ENCODE measurements around the gene TMSB15A.
A peak's percentile ranks its signal among the peaks of the same experiment; 100 is the strongest.
"Not testable (repeated sequence)": the region's sequence is repeated elsewhere in the genome, so short reads cannot be mapped to it uniquely, and the experiment has no call there.

TMSB15A gene

GRCh38 chrX:102515975-102516941 lies at the start of gene TMSB15A:
Gene TMSB15A (minus strand): TSS chrX:102516739.
- peaks cover 0 to 14% (median 10%) of the 10 kb centered on the region in 5 donors for H3K4me1 ChIP-seq (ENCODE audit: control insufficient read depth in 5 of 5, insufficient read depth in 5 of 5, low read length in 5 of 5)
- no peak within 1 kb of the TSS for H3K27ac ChIP-seq (ENCODE audit: low read depth, low read length)
- H3K9me3 ChIP-seq (ENCODE audit: control insufficient read depth in 5 of 5, low read length in 5 of 5), result no peaks in the 10 kb centered on the region
- no peak within 1 kb of the TSS for H3K9ac ChIP-seq (ENCODE audit: low read length in 5 of 5)
- H3K36me3 ChIP-seq (ENCODE audit: control insufficient read depth in 5 of 5, insufficient read depth in 5 of 5, low read length in 5 of 5), result no peaks in the 10 kb centered on the region
- H3K4me3 ChIP-seq (ENCODE audit: low read depth in 1 of 5, low read length in 5 of 5), result peak within 1 kb of the TSS; percentile 54 to 65 (median 55)
- H3K27me3 ChIP-seq (ENCODE audit: control insufficient read depth in 5 of 5, insufficient read depth in 4 of 5, low read length in 5 of 5), result peaks cover 0 to 36% (median 15%) of the 10 kb centered on the region in 5 donors

DNA sequence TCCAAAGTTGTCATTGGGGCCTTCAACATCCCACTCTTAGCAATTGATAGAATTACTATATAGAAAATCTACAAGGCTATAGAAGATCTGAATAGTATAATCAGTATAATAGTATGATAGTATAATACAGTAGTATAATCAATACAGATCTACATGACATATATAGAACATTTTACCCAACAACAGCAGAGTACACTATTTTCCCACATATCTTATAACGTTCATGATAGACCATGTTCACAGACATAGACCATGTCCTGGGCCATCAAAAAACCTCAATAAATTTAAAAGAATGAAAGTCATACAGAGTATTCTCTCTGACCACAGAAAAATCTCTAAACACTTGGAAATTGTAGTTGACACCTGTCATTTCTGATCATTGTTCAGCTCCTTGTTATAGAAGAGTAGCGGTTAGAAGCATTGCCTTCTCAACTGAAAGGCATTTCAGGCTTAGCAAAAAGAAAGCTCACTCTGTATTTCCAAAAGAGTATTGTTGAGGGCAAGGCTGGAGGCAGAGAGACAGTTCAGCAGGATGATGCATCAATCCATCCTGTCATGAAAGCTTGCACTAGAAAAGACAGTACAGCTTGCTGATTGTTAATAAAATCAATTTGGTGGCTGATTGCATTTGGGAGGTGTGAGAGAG lies 44.0 kb upstream of the TMSB15A start:
- no peak overlapping the region for H3K27ac ChIP-seq (ENCODE audit: low read depth, low read length)
- H3K9me3 ChIP-seq (ENCODE audit: control insufficient read depth in 5 of 5, low read length in 5 of 5), result no peaks in the 10 kb centered on the region
- H3K4me3 ChIP-seq (ENCODE audit: low read depth in 1 of 5, low read length in 5 of 5), result no peak overlapping the region
- H3K9ac ChIP-seq (ENCODE audit: low read length in 5 of 5), result no peak overlapping the region
- H3K4me1 ChIP-seq (ENCODE audit: control insufficient read depth in 5 of 5, insufficient read depth in 5 of 5, low read length in 5 of 5), result no peaks in the 10 kb centered on the region
- no peaks in the 10 kb centered on the region for H3K36me3 ChIP-seq (ENCODE audit: control insufficient read depth in 5 of 5, insufficient read depth in 5 of 5, low read length in 5 of 5)
- peaks cover 0 to 5% (median 0%) of the 10 kb centered on the region in 5 donors for H3K27me3 ChIP-seq (ENCODE audit: control insufficient read depth in 5 of 5, insufficient read depth in 4 of 5, low read length in 5 of 5)

- Histone ChIP-seq H3K4me1 (ENCODE audit: control insufficient read depth in 5 of 5, insufficient read depth in 5 of 5, low read length in 5 of 5) (no peaks in the 10 kb centered on the region), H3K36me3 (ENCODE audit: control insufficient read depth in 5 of 5, insufficient read depth in 5 of 5, low read length in 5 of 5) (no peaks in the 10 kb centered on the region), H3K4me3 (ENCODE audit: low read depth in 1 of 5, low read length in 5 of 5) (no peak overlapping the region), H3K27ac (ENCODE audit: low read depth, low read length) (no peak overlapping the region), H3K9me3 (ENCODE audit: control insufficient read depth in 5 of 5, low read length in 5 of 5) (no peaks in the 10 kb centered on the region), H3K27me3 (ENCODE audit: control insufficient read depth in 5 of 5, insufficient read depth in 4 of 5, low read length in 5 of 5) (peaks cover 0 to 5% (median 0%) of the 10 kb centered on the region in 5 donors), H3K9ac (ENCODE audit: low read length in 5 of 5) (no peak overlapping the region)
Observed at GRCh38 chrX:102558607-102559006, 42.1 kb upstream of the TMSB15A start.

- H3K4me1 ChIP-seq (ENCODE audit: control insufficient read depth in 5 of 5, insufficient read depth in 5 of 5, low read length in 5 of 5), result peaks cover 0 to 5% (median 0%) of the 10 kb centered on the region in 5 donors
- H3K36me3 ChIP-seq (ENCODE audit: control insufficient read depth in 5 of 5, insufficient read depth in 5 of 5, low read length in 5 of 5), result no peaks in the 10 kb centered on the region
- peaks cover 11 to 22% (median 14%) of the 10 kb centered on the region in 5 donors for H3K27me3 ChIP-seq (ENCODE audit: control insufficient read depth in 5 of 5, insufficient read depth in 4 of 5, low read length in 5 of 5)
- no peaks in the 10 kb centered on the region for H3K9me3 ChIP-seq (ENCODE audit: control insufficient read depth in 5 of 5, low read length in 5 of 5)
- H3K4me3 ChIP-seq (ENCODE audit: low read depth in 1 of 5, low read length in 5 of 5), result no peak overlapping the region
- H3K27ac ChIP-seq (ENCODE audit: low read depth, low read length), result no peak overlapping the region
- H3K9ac ChIP-seq (ENCODE audit: low read length in 5 of 5), result no peak overlapping the region
Observed at GRCh38 chrX:102548231-102548630, 31.7 kb upstream of the TMSB15A start.

- H3K9ac ChIP-seq (ENCODE audit: low read length in 5 of 5), result no peak overlapping the region
Observed at GRCh38 chrX:102546828-102547493, 30.4 kb upstream of the TMSB15A start.

GRCh38 chrX:102546175-102546574 lies 29.6 kb upstream of the TMSB15A start:
- H3K36me3 ChIP-seq (ENCODE audit: control insufficient read depth in 5 of 5, insufficient read depth in 5 of 5, low read length in 5 of 5); H3K4me3 ChIP-seq (ENCODE audit: low read depth in 1 of 5, low read length in 5 of 5); H3K9me3 ChIP-seq (ENCODE audit: control insufficient read depth in 5 of 5, low read length in 5 of 5); H3K27ac ChIP-seq (ENCODE audit: low read depth, low read length); H3K4me1 ChIP-seq (ENCODE audit: control insufficient read depth in 5 of 5, insufficient read depth in 5 of 5, low read length in 5 of 5); H3K9ac ChIP-seq (ENCODE audit: low read length in 5 of 5): not testable (repeated sequence)
- H3K27me3 ChIP-seq (ENCODE audit: control insufficient read depth in 5 of 5, insufficient read depth in 4 of 5, low read length in 5 of 5), result peaks cover 11 to 23% (median 12%) of the 10 kb centered on the region in 5 donors

More at GRCh38 chrX:102546828-102547493, 30.4 kb upstream of the TMSB15A start:
- Histone ChIP-seq H3K4me3 (ENCODE audit: low read depth in 1 of 5, low read length in 5 of 5) (peak overlapping the region in 4 of 5 donors; percentile 28 to 56 (median 36)), H3K27ac (ENCODE audit: low read depth, low read length) (no peak overlapping the region), H3K9me3 (ENCODE audit: control insufficient read depth in 5 of 5, low read length in 5 of 5) (no peaks in the 10 kb centered on the region), H3K27me3 (ENCODE audit: control insufficient read depth in 5 of 5, insufficient read depth in 4 of 5, low read length in 5 of 5) (peaks cover 11 to 22% (median 14%) of the 10 kb centered on the region in 5 donors), H3K36me3 (ENCODE audit: control insufficient read depth in 5 of 5, insufficient read depth in 5 of 5, low read length in 5 of 5) (no peaks in the 10 kb centered on the region), H3K4me1 (ENCODE audit: control insufficient read depth in 5 of 5, insufficient read depth in 5 of 5, low read length in 5 of 5) (peaks cover 0 to 5% (median 0%) of the 10 kb centered on the region in 5 donors)

GRCh38 chrX:102535958-102536357 lies 19.4 kb upstream of the TMSB15A start:
- H3K4me3 ChIP-seq (ENCODE audit: low read depth in 1 of 5, low read length in 5 of 5), result no peak overlapping the region
- no peaks in the 10 kb centered on the region for H3K4me1 ChIP-seq (ENCODE audit: control insufficient read depth in 5 of 5, insufficient read depth in 5 of 5, low read length in 5 of 5)
- peaks cover 3 to 18% (median 6%) of the 10 kb centered on the region in 5 donors for H3K27me3 ChIP-seq (ENCODE audit: control insufficient read depth in 5 of 5, insufficient read depth in 4 of 5, low read length in 5 of 5)
- H3K9me3 ChIP-seq (ENCODE audit: control insufficient read depth in 5 of 5, low read length in 5 of 5), result peaks cover 0 to 9% (median 7%) of the 10 kb centered on the region in 5 donors
- H3K36me3 ChIP-seq (ENCODE audit: control insufficient read depth in 5 of 5, insufficient read depth in 5 of 5, low read length in 5 of 5), result no peaks in the 10 kb centered on the region
- H3K9ac ChIP-seq (ENCODE audit: low read length in 5 of 5), result no peak overlapping the region
- no peak overlapping the region for H3K27ac ChIP-seq (ENCODE audit: low read depth, low read length)

DNA sequence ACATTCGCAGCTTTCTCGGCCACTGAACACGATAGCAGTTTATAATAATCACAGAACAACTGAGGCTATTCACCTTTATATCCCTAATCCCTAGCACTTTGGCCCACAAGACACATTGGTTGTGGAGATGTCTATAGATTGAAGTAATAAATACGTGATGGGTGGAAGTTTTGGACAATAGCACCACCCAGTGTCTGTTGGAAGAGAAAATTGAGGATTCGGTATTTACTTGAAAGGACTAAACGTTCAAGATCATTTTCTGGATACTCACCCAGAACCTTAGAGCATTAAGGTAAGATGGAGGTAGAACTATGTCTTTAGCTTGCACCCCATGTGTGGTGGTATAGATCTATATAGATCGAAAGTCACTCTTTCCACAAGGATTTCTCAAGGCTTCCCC lies 787 bp upstream of the TMSB15A start:
- Histone ChIP-seq H3K27ac (ENCODE audit: low read depth, low read length) (no peak overlapping the region), H3K4me3 (ENCODE audit: low read depth in 1 of 5, low read length in 5 of 5) (peak overlapping the region in 3 of 5 donors; percentile 29 to 47 (median 34))

GRCh38 chrX:102514536-102514935 lies 2.0 kb downstream of the TMSB15A start:
- H3K9ac ChIP-seq (ENCODE audit: low read length in 5 of 5), result no peak overlapping the region
- H3K36me3 ChIP-seq (ENCODE audit: control insufficient read depth in 5 of 5, insufficient read depth in 5 of 5, low read length in 5 of 5), result no peaks in the 10 kb centered on the region
- H3K9me3 ChIP-seq (ENCODE audit: control insufficient read depth in 5 of 5, low read length in 5 of 5), result no peaks in the 10 kb centered on the region
- no peak overlapping the region for H3K27ac ChIP-seq (ENCODE audit: low read depth, low read length)
- no peak overlapping the region for H3K4me3 ChIP-seq (ENCODE audit: low read depth in 1 of 5, low read length in 5 of 5)
- H3K27me3 ChIP-seq (ENCODE audit: control insufficient read depth in 5 of 5, insufficient read depth in 4 of 5, low read length in 5 of 5), result peaks cover 0 to 40% (median 12%) of the 10 kb centered on the region in 5 donors
- H3K4me1 ChIP-seq (ENCODE audit: control insufficient read depth in 5 of 5, insufficient read depth in 5 of 5, low read length in 5 of 5), result peaks cover 0 to 14% (median 10%) of the 10 kb centered on the region in 5 donors

More for the DNA sequence above, 787 bp upstream of the TMSB15A start:
- Histone ChIP-seq H3K4me1 (ENCODE audit: control insufficient read depth in 5 of 5, insufficient read depth in 5 of 5, low read length in 5 of 5) (peaks cover 0 to 14% (median 10%) of the 10 kb centered on the region in 5 donors), H3K27me3 (ENCODE audit: control insufficient read depth in 5 of 5, insufficient read depth in 4 of 5, low read length in 5 of 5) (peaks cover 0 to 34% (median 15%) of the 10 kb centered on the region in 5 donors), H3K9ac (ENCODE audit: low read length in 5 of 5) (no peak overlapping the region), H3K9me3 (ENCODE audit: control insufficient read depth in 5 of 5, low read length in 5 of 5) (no peaks in the 10 kb centered on the region), H3K36me3 (ENCODE audit: control insufficient read depth in 5 of 5, insufficient read depth in 5 of 5, low read length in 5 of 5) (no peaks in the 10 kb centered on the region)
